NCI-H2029 (cell line): Measurements from ENCODE around the gene B4GALNT1.
"Not testable (repeated sequence)": the region's sequence is repeated elsewhere in the genome, so short reads cannot be mapped to it uniquely, and the experiment has no call there.

Source experiments
- DNase-seq: peaks from one replicate; lab custom pipeline; 2025; lab: John Stamatoyannopoulos, UW

B4GALNT1 gene

DNA sequence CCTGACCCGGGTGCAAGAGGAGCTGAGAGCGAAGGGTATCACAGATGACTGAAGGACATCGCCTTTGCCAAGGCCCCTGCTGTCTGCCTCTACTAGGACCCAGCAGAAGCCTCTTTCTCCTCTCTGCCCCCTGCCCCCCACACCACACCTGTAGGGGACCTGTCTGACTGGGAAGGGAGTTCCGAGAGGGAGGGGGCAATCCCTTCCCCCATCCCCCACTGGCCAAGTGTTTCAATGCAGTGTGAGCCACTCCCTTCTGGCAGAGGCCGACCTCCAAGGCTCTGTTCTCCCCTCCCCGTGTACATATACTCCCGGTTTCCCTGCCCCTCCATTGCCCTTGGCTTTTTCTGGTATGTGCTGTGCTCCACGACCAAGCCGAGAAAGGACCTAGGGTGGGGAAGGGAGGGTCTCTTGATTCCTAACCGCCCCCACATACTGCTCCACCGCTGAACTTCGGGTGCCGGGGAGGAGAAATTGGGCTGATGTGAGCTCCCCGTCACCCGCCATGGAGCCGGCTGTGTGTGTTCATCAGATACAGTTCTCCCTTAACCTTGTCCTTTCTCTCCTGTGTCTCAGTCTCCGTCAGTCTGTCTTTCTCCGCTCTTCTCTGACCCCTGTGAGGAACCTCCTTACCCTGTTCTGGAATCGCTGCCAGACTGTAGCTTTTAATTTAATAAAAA, 23.8 kb downstream of the B4GALNT1 start:
- DNase-seq = no peak

DNA sequence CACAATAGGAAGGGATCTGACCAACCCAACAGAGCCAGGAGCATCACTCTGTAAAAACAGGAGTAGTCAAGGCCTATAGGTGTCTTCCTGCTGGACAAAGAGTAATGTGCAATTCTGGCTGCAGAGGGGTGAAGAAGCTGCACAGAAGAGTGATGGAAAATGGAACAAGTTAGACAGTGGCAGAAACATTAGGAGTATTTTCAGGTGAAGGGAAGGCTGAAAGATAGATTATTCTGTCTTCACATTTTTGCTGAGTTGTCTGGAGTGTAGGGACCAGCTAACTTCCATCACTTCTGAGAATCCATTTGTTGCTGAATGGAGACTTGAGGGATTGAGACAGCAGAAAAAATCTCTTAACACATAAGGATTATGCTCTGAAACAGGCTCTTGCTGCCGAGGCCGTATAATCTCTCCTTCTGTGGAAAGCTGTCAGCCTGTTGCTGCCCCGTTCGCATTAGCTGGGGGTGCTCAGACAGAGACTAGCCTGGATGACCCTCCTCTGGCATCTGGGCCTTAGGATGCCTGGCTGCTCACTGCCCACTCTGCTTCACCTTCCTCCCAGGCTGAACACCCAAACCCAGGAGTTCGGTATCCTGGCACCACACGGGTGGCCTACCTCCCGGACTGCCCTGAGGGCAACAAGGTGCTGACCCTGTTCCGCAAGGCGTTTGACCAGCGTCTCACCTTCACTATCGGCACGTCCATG, 24.9 kb downstream of the B4GALNT1 start:
- no peak for DNase-seq

DNA sequence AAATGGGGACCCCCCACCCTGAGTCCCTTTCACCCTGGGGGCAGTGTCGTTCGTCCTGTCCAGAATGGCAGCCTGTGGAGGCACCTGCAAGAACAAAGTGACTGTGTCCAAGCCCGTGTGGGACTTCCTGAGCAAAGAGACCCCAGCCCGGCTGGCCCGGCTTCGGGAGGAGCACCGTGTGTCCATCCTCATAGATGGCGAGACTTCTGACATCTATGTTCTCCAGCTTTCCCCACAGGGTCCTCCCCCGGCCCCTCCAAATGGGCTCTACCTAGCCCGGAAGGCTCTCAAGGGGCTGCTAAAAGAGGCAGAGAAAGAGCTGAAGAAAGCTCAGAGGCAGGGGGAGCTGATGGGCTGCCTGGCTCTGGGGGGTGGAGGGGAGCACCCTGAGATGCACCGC, 26.2 kb downstream of the B4GALNT1 start:
- DNase-seq = no peak

DNA sequence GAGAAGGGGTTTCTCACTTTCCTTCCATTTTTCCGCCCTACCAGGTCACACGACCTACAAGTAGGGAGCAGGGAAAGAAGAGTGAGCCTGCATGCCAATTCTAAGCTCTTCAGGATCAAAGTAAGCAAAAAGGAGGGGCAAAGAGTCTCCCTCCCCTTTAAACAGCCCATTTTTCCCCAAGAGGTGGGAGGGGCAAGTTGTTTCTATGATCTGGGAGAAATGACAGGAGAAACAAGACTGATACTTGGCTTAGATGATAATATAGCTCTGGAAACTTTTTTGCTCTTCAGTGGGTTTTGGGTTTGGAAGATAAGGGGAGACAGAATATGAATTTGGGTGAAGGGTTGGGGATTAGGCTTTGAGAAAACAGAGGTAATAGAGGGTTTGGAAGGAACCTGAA, 26.6 kb downstream of the B4GALNT1 start:
- no peak for DNase-seq

DNA sequence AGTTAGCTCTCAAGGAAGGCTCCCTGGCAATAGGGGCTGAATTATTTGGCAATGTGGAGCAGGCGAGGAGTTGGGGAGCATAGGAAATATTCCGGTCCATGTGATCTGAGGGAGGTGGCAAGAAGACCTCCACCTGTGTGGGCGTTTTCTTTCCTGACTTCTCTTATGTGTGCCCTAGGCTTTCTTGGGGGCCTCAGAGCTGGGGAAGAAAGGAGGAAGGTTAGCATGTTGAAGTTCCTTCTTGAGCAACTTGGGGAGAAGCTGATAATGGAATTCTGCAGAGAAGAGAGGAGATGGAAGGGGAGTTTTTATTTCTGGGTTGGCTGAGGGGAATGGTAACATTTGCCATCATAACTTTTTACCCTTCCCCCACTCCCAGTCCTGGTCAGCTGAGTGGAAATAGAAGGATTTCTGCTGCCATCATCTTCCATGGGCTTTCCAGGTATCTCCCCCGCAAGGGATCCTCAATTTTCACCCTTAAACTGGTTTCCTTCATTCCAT, 27.1 kb downstream of the B4GALNT1 start:
- DNase-seq = no peak

DNA sequence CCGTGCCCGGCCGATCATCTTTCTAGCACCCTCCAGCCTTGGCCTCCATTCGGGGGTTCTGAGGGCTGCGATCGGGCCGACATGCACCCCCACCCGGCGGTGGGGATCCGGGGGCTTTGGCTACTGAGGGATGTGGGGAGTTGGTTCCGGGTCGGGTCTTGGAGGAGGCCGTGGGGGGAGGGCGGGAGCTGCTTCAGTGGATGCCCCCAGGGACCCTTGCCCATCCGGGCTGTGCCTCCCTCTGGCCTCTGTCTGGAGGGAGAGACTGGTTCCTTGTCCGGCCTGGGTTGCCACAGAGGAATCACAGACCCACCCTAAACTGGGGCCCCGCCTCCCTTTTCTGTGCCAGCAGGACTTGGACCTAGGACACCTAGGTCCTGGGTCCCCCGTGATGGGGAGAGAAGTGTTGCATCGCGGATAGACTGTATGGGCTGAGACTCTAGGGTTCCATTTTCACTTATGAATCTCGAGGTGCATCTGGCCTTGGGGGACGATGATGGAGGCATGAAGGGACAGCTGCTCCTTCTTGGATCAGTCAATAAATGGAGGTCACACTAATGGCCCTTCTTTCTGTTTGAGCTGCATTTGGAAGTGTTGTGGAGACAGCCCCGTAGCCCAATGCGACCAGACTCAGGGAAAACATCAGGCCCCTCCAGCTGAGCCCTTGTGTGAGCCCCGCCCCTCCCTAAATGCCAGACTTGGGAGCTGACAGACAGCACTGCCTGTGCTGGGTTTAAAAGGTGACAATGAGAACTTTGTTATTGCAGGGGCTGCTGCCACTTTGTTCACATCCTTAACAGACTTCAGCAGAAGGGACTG, 27.8 kb downstream of the B4GALNT1 start:
- no peak for DNase-seq

DNA sequence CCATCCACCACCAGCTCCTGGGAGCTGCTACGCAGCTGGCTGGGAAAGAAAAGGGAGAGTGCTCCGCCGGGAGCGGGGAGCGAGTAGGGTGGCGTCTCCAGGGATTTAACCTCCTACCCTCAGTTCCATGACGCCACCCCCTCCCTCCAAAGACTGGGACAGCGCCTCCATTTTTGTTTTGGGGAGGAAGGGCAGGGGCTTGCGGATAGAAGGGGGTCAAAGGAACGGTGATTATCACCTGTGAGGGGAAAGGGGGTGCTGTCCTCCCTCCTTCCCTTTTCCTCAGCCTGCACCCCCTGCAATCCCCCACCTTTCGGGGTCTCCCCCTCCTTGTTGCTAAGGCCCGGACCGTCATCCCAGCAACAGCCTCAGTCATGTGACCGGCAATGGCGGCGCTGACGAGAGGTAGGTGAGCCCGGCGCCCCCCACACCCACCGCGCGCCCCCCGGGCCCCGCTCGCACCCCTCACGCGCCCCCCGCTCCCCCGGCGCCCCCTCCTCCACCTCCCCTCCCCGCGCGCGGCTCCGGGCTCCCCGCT, 28.5 kb downstream of the B4GALNT1 start, which contains the start of gene DTX3:
DTX3 (plus strand) TSS at position 371 of the 538 bp plus-strand sequence. CDS start 1,694 bp downstream, outside the sequence.
- no peak for DNase-seq

DNA sequence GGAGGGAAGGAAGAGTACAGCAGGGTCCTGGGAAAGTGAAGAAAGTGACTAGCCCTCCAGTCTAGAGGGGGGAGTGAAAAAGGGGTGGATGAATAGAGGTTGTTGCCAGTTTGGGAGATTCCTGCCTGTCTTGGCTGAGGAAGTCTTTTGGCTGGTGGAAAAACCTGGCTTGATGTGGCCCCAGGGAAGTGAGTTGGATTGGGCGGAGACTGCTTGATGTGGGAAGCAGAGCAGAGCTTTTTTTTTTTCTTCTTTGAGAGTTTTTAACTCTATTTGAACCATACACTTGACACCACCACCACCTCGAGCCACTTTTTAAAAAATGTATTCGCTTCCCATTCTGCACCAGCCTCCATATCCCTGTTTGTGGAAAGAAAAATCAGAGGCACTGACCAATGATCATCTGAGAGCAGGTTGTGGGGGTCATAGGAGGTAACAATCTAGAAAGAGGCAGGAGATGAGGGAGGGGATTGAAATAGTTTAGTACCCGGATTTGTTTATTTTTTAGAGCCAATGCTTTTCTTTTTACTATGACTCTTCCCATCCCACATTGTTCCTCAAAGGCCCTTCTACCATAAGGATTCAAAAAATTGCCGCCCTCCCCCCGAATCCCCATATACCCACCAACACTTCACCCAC, 29.1 kb downstream of the B4GALNT1 start:
- no peak for DNase-seq

DNA sequence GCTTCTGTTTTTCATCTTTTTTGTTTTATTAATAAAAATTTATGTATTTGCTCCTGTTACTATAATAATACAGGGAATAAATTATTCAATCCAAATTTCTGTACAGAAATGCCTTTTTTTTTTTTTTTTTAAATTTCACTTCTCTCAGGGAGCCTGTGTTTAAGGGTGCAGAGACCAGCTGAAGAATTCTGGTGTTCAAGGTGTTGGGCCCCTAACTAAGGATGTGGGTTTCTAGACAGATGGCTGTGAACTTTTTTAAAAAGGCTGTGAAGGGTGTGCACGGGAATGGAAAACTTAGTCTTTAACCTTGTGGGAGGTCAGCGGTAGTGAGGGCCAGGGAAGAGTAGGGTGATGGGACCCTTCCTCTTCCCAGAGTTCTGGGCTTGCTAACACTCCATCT, 29.7 kb downstream of the B4GALNT1 start:
- no peak for DNase-seq

DNA sequence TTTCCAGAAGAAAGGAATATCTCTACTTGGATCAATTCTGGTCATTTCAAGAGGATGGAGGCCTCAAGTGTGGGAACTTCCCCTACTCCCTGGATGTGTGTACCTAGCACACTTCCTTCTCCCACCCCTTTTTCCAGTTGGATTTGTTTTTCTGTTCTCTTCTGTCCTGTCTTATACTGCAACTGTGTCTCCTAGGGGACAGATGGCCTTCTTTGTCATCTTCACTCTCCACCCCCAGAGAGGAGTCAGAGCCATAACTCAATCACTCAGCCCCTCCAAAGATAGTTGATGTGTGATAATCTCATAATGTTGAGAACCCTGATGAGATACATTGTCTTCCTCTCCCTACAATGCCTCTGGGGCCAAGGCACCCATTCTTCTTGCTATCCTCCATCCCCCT, 30.5 kb downstream of the B4GALNT1 start:
- DNase-seq = no peak

DNA sequence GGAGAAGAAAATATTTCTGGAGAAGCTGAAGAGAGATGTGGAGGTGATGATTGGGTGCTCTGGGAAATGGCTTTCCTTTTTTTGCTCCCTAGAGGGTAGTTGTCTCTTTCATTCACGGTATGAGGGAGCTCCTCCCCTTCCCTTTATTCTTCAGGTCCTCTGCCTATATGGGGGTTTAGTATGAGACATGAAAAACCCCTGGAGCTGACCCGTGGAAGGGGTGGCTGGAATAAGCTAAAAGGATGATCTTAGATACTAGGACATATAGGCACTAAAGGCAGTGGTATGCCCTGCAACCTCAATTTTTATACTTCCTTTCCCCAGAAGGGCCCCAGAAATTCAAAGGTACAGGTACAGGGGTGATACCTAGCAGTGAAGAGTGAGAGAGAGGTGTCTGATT, 32.6 kb downstream of the B4GALNT1 start:
- DNase-seq = no peak

DNA sequence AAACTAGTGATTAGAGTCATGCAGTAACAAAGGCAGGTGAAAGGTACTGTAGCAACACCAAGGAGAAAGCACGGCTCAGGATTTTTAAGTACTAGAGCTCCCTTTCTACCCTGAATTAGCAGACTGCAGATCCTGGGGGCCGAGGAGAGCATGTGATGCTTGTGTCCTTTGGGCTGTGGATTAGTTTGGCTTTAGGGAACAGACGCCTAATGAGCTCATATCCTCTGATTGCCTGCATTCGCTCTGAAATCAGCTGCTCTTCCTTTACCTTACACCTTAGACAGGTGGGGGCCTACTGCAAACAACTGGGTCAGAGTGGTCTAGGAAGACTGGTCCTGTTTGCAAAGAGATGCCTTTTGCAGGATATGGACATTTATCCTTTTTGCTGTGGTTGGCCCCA, 39.8 kb downstream of the B4GALNT1 start:
- DNase-seq = no peak

DNA sequence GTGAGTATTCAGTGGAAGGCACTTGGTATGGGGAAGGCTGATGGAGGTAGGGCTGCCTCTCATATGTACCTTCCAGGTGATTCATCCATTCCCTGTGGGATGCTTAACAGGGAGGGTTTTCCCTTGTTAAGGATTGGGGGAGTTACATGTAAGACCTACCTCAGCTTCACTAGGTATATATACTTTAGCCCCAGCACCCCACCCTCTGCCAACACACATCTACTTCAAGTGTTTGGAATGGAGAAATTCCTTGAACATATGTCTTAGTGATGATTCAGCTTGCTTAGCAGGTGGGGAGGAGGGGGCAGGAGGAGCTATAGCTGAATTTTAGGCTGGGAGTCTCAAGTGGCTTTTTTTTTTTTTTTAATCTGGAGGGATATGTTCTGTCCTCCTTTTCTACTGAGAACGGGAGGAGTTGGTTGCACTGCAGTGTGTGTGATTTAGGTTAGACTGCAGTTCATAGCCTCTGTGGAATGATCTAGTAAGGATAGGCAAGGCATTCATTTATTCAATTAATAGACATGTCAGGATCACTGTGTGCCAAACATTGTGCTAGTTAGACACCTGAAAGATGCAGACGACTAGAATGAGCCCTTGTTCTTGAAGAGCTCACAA, 40.3 kb downstream of the B4GALNT1 start:
- DNase-seq = no peak

DNA sequence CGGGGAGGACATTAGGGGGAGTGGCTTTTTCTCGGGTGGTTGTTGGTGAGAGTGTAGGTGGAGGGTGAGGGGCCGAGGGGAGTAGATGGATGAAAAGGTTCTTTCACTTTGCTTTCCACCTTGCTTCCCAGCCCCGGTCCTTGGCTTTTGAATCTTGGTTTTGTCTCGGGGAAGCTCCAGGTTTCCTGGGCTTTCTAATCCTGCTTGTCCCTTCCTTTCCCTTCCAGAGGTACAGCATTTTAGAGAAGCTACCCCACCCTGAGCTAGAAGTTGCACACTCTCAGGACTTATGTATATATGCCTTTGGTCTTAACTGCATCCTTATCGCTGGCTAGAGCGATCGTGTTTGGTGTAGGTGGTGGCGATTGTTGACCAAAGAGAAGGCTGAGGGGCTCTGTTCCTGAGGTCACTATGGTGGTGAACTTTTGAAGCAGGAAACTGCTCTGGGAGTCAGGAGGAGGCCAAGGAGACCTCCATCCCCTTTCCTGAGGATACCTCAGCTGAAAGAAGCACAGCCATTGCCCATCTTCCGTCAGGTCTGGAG, 41.1 kb downstream of the B4GALNT1 start:
- DNase-seq = no peak

DNA sequence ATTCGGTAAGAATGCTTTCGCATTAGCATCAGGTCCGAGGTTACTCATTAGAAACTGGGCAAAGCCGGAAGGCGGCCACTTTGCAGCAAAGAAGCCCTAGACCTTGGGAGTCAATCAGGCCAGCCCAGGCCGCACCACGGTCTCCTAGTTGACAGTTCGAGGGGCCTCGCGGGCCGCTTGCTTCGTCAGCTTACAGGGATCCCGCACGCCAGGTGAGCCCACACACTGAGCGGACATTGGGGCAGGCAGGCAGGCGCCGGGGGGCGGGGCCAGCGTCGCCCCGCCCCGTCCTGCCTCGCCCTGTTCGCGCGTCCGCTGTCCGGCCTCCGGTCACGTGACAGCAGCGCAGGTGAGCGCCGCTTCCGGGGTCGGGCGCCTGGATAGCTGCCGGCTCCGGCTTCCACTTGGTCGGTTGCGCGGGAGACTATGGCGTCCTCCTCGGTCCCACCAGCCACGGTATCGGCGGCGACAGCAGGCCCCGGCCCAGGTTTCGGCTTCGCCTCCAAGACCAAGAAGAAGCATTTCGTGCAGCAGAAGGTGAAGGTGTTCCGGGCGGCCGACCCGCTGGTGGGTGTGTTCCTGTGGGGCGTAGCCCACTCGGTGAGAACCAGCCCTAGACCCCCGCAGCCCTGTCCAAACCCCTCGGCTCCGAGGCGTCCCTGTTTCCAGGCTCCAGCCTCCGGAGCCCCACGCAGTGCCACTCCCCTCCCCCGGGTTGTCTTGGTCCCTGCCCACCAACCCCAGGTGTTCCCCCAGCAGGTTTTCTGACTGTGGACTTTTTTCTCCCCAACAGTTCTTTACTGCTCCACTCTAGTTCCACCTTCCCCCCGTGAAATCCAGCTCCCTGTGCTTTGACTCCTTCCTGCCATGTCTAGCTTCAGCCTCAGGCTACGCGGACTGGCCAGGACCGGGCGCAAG, 41.9 kb downstream of the B4GALNT1 start, which contains the start of gene PIP4K2C:
PIP4K2C (plus strand) TSS at position 329 of the 918 bp plus-strand sequence; CDS start at position 427, 98 bp downstream.
- peak; percentile 91 for DNase-seq

DNA sequence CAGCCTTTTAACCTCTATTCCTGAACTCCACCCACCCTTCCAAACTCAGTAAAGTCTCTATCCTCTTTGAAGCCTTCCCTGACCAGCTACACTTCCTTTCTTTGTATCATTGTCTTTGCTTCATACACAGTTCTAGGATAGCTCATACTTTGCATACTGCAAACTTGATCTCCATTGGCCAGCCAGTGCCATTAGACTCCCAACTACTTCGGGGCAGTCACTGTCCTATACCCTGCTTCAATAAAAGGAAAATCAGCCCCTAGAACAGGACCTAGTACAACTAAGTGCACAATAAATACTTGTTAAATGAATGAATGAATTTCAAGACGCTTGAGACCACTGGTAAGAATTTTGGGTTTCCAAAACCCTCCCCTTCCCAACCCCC, 42.5 kb downstream of the B4GALNT1 start:
- DNase-seq = no peak

DNA sequence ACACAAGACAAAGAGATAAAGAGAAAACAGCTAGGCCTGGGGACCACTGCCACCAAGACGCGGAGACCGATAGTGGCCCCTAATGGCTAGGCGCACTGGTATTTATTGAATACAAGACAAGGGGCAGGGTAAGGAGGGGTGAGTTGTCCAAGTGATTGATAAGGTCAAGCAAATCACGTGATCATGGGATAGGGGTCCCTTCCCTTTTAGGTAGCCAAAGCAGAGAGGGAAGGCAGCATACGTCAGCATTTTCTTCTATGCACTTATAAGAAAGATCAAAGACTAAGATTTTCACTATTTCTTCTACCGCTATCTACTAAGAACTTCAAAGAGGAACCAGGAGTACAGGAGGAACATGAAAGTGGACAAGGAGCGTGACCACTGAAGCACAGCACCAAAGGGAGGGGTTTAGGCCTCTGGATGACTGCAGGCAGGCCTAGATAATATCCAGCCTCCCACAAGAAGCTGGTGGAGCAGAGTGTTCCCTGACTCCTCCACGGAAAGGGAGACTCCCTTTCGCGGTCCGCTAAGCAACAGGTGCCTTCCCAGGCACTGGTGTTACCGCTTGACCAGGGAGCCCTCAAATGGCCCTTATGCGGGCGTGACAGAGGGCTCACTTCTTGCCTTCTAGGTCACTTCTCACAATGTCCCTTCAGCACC, 43.9 kb downstream of the B4GALNT1 start:
- DNase-seq = not testable (repeated sequence)

DNA sequence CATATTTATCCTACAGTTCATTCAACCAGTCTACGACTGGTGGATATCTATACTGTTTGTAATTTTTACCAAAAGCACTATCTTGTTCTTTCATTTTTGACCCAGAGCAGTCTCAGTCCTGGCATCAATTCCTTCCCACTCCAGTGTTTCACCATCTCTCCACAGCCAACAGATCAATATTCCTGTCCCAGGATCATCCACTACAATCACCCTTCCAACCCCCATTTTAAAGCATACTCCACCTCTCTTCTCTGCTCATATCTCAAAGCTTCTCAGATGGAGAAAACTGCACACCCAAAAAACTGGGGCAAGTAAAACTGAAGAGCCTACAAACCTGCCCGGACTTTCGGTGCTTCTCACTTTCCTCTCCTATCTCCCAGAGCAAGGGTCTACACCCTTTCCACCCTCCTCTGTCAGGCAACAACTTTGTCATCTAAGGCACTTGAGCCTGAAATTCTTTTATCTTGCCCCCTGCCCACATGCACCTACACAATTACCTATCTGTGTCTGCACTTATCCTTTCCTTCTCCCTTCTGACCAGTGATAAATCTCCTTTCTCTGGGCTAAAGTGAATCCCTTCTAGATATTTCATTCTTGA, 46.1 kb downstream of the B4GALNT1 start:
- no peak for DNase-seq

DNA sequence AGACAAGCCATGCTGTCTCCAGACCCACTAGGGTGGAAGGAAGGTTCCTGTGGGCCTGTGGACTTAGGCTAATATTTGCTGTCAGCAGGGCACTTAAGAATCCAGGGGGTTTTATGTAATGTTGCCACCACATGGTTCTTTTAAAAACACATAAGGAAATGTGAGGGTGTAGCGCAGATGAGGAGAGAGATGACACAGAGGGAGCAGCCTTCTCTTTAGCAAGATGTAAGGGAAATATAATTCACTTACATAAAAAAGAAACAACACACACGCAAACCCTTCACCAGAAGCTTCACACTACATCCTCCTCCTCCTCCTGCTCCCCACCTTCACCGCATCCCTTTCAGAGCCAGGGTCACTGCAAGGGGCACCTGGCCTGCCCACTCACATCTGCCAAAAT, 46.9 kb downstream of the B4GALNT1 start:
- DNase-seq = no peak
